ENCODE data around the gene LMO4. TPM values are rescaled to one million over a fixed set of nuclear protein-coding genes. Genes with fewer than 3 reads are reported as not detected.

Gene LMO4
- total RNA-seq, 2 donors from 2014 or later, result 38.3 to 49.3 TPM

GRCh38 chr1:87329526-87330056 lies 911 bp downstream of the LMO4 start:
- Histone ChIP-seq H3K27ac (ENCODE audit: low read depth, low read length) (peak overlapping the region; percentile 91), H3K9ac (ENCODE audit: extremely low read depth, low read length, poor library complexity, severe bottlenecking) (peak overlapping the region; percentile 72), H3K4me1 (ENCODE audit: control insufficient read depth, insufficient read depth, low read length) (peaks cover 2% of the 10 kb centered on the region), H3K36me3 (ENCODE audit: control insufficient read depth, insufficient read depth, low read length) (no peaks in the 10 kb centered on the region), H3K27me3 (ENCODE audit: control insufficient read depth, insufficient read depth, low read length, poor library complexity, severe bottlenecking) (no peaks in the 10 kb centered on the region), H3K4me3 (ENCODE audit: low read length) (peak overlapping the region; percentile 98), H3K9me3 (ENCODE audit: control insufficient read depth, low read length) (no peaks in the 10 kb centered on the region)
- Mint-ChIP-seq H3K27me3 (ENCODE audit: insufficient read depth) (no peaks in the 10 kb centered on the region), H3K4me1 (peaks cover 32% of the 10 kb centered on the region), H3K27ac (peak overlapping the region; percentile 92), H3K4me3 (peak overlapping the region; percentile 74), H3K36me3 (ENCODE audit: low read depth) (peaks cover 22% of the 10 kb centered on the region), H3K9me3 (no peaks in the 10 kb centered on the region)
- WGBS, 2 experiments (ENCODE audit: insufficient coverage in 1 of 2, insufficient read length in 1 of 2), result 0% methylated on average over 1 to 6 of the region's 7 CpGs
- TF ChIP-seq CTCF (conservative IDR thresholded peaks at IDR 0.05), result no peak
- no peak for DNase-seq

GRCh38 chr1:87330057-87330884 lies 1.6 kb downstream of the LMO4 start:
- no peaks in the 10 kb centered on the region for H3K36me3 ChIP-seq (ENCODE audit: control insufficient read depth, insufficient read depth, low read length)
- Mint-ChIP-seq H3K4me3 (peak overlapping the region; percentile 74), H3K9me3 (no peaks in the 10 kb centered on the region), H3K4me1 (peaks cover 32% of the 10 kb centered on the region), H3K36me3 (ENCODE audit: low read depth) (peaks cover 22% of the 10 kb centered on the region), H3K27ac (peak overlapping the region; percentile 92), H3K27me3 (ENCODE audit: insufficient read depth) (no peaks in the 10 kb centered on the region)
- H3K27ac ChIP-seq (ENCODE audit: low read depth, low read length), result peak overlapping the region; percentile 9
- H3K9ac ChIP-seq (ENCODE audit: extremely low read depth, low read length, poor library complexity, severe bottlenecking), result peak overlapping the region; percentile 72
- no peaks in the 10 kb centered on the region for H3K27me3 ChIP-seq (ENCODE audit: control insufficient read depth, insufficient read depth, low read length, poor library complexity, severe bottlenecking)
- peak overlapping the region; percentile 98 for H3K4me3 ChIP-seq (ENCODE audit: low read length)
- WGBS, 2 experiments (ENCODE audit: insufficient coverage in 1 of 2, insufficient read length in 1 of 2), result 0% methylated on average over 14 to 19 of the region's 19 CpGs
- H3K9me3 ChIP-seq (ENCODE audit: control insufficient read depth, low read length), result no peaks in the 10 kb centered on the region
- no peak for TF ChIP-seq CTCF (conservative IDR thresholded peaks at IDR 0.05)
- peak; percentile 74 for DNase-seq
- peaks cover 2% of the 10 kb centered on the region for H3K4me1 ChIP-seq (ENCODE audit: control insufficient read depth, insufficient read depth, low read length)

- Histone ChIP-seq H3K9ac (ENCODE audit: extremely low read depth, low read length, poor library complexity, severe bottlenecking) (peak overlapping the region; percentile 72), H3K4me1 (ENCODE audit: control insufficient read depth, insufficient read depth, low read length) (peaks cover 2% of the 10 kb centered on the region), H3K9me3 (ENCODE audit: control insufficient read depth, low read length) (no peaks in the 10 kb centered on the region), H3K36me3 (ENCODE audit: control insufficient read depth, insufficient read depth, low read length) (no peaks in the 10 kb centered on the region), H3K27ac (ENCODE audit: low read depth, low read length) (peak overlapping the region; percentile 81), H3K4me3 (ENCODE audit: low read length) (peak overlapping the region; percentile 98), H3K27me3 (ENCODE audit: control insufficient read depth, insufficient read depth, low read length, poor library complexity, severe bottlenecking) (no peaks in the 10 kb centered on the region)
- H3K36me3 Mint-ChIP-seq (ENCODE audit: low read depth), result peaks cover 22% of the 10 kb centered on the region
- peak overlapping the region; percentile 93 for H3K27ac Mint-ChIP-seq
- peak overlapping the region; percentile 74 for H3K4me3 Mint-ChIP-seq
- DNase-seq, result peak; percentile 68
- no peaks in the 10 kb centered on the region for H3K9me3 Mint-ChIP-seq
- WGBS, 2 experiments (ENCODE audit: insufficient coverage in 1 of 2, insufficient read length in 1 of 2), result 0% methylated on average over 6 of the region's 10 CpGs; no CpG with 5 or more reads in 1 of the 2 experiments
- H3K27me3 Mint-ChIP-seq (ENCODE audit: insufficient read depth), result no peaks in the 10 kb centered on the region
- TF ChIP-seq CTCF (conservative IDR thresholded peaks at IDR 0.05), result no peak
- H3K4me1 Mint-ChIP-seq, result peaks cover 35% of the 10 kb centered on the region
Observed at GRCh38 chr1:87330885-87331364, 2.2 kb downstream of the LMO4 start.

All from endodermal cell (in vitro differentiated cells).